ENCODE results near the gene SLC13A5.

GRCh38 chr17:6748617-6749016, 35.4 kb upstream of the SLC13A5 start:
- no peak for TF ChIP-seq CTCF (conservative IDR thresholded peaks at IDR 0.05)
- no peak for TF ChIP-seq EZH2 (IDR thresholded peaks at IDR 0.05; ENCODE audit: low read depth)
